Measurements from ENCODE around the gene RTN4IP1.
"Not testable (repeated sequence)": the region's sequence is repeated elsewhere in the genome, so short reads cannot be mapped to it uniquely, and the experiment has no call there.

RTN4IP1 gene

GRCh38 chr6:106563614-106564013, 65.7 kb downstream of the RTN4IP1 start:
- no peak overlapping the region for H3K4me3 ChIP-seq (ENCODE audit: low read length, poor library complexity, severe bottlenecking)
- H3K27me3 ChIP-seq (ENCODE audit: insufficient read depth, low read length, poor library complexity, severe bottlenecking): no peaks in the 10 kb centered on the region
- no peaks in the 10 kb centered on the region for H3F3A ChIP-seq (ENCODE audit: low read depth)
- no peaks in the 10 kb centered on the region for H3K9me3 ChIP-seq (ENCODE audit: insufficient read depth, low read depth, low read length)
- H3K79me2 ChIP-seq (ENCODE audit: insufficient read depth, low read length): no peaks in the 10 kb centered on the region
- no peaks in the 10 kb centered on the region for H4K20me1 ChIP-seq (ENCODE audit: insufficient read depth, low read length, poor library complexity, severe bottlenecking)
- no peaks in the 10 kb centered on the region for H3K4me1 ChIP-seq (ENCODE audit: insufficient read depth, low read length, poor library complexity, severe bottlenecking)
- no peak for TF ChIP-seq CTCF (conservative IDR thresholded peaks at IDR 0.05; ENCODE audit: low read length)
- no peak for TF ChIP-seq EZH2phosphoT487 (IDR thresholded peaks at IDR 0.05; ENCODE audit: borderline replicate concordance)
- peaks cover 34% of the 10 kb centered on the region for H3K36me3 ChIP-seq (ENCODE audit: insufficient read depth, low read length)
- H3K9me2 ChIP-seq (replicated peaks; ENCODE audit: low read depth, low read length): no peaks in the 10 kb centered on the region
- H2AFZ ChIP-seq (ENCODE audit: low read length): no peak overlapping the region
- H3K9ac ChIP-seq (ENCODE audit: low read depth, low read length, poor library complexity, severe bottlenecking): no peak overlapping the region
- H3K4me2 ChIP-seq (ENCODE audit: low read depth, low read length, poor library complexity, severe bottlenecking): no peak overlapping the region

GRCh38 chr6:106561686-106562405, 67.5 kb downstream of the RTN4IP1 start:
- H3K36me3 ChIP-seq (ENCODE audit: insufficient read depth, low read length): peaks cover 32% of the 10 kb centered on the region; the same call in 1 of the 2 replicates
- no peaks in the 10 kb centered on the region for H3K9me2 ChIP-seq (replicated peaks; ENCODE audit: low read depth, low read length)
- H3K4me1 ChIP-seq (ENCODE audit: insufficient read depth, low read length, poor library complexity, severe bottlenecking): no peaks in the 10 kb centered on the region
- no peaks in the 10 kb centered on the region for H4K20me1 ChIP-seq (ENCODE audit: insufficient read depth, low read length, poor library complexity, severe bottlenecking)
- no peaks in the 10 kb centered on the region for H3K27me3 ChIP-seq (ENCODE audit: insufficient read depth, low read length, poor library complexity, severe bottlenecking)
- H2AFZ ChIP-seq (ENCODE audit: low read length): no peak overlapping the region
- H3K4me3 ChIP-seq (ENCODE audit: low read length, poor library complexity, severe bottlenecking): no peak overlapping the region
- no peaks in the 10 kb centered on the region for H3K79me2 ChIP-seq (ENCODE audit: insufficient read depth, low read length)
- H3F3A ChIP-seq (ENCODE audit: low read depth): no peaks in the 10 kb centered on the region
- no peak overlapping the region for H3K9ac ChIP-seq (ENCODE audit: low read depth, low read length, poor library complexity, severe bottlenecking)
- no peak overlapping the region for H3K4me2 ChIP-seq (ENCODE audit: low read depth, low read length, poor library complexity, severe bottlenecking)
- H3K9me3 ChIP-seq (ENCODE audit: insufficient read depth, low read depth, low read length): no peaks in the 10 kb centered on the region
- TF ChIP-seq CTCF (conservative IDR thresholded peaks at IDR 0.05; ENCODE audit: low read length) (no peak), EZH2phosphoT487 (IDR thresholded peaks at IDR 0.05; ENCODE audit: borderline replicate concordance) (no peak)

- H3F3A ChIP-seq (ENCODE audit: low read depth): no peaks in the 10 kb centered on the region
- H3K4me1 ChIP-seq (ENCODE audit: insufficient read depth, low read length, poor library complexity, severe bottlenecking): no peaks in the 10 kb centered on the region
- H3K36me3 ChIP-seq (ENCODE audit: insufficient read depth, low read length): peaks cover 31% of the 10 kb centered on the region; the same call in 1 of the 2 replicates
- H3K9me2 ChIP-seq (replicated peaks; ENCODE audit: low read depth, low read length): no peaks in the 10 kb centered on the region
- TF ChIP-seq EZH2phosphoT487 (IDR thresholded peaks at IDR 0.05; ENCODE audit: borderline replicate concordance) (no peak), CTCF (conservative IDR thresholded peaks at IDR 0.05; ENCODE audit: low read length) (no peak)
- H4K20me1 ChIP-seq (ENCODE audit: insufficient read depth, low read length, poor library complexity, severe bottlenecking): no peaks in the 10 kb centered on the region
- no peaks in the 10 kb centered on the region for H3K79me2 ChIP-seq (ENCODE audit: insufficient read depth, low read length)
- no peak overlapping the region for H3K4me2 ChIP-seq (ENCODE audit: low read depth, low read length, poor library complexity, severe bottlenecking)
- no peak overlapping the region for H2AFZ ChIP-seq (ENCODE audit: low read length)
- H3K9me3 ChIP-seq (ENCODE audit: insufficient read depth, low read depth, low read length): no peaks in the 10 kb centered on the region
- H3K9ac ChIP-seq (ENCODE audit: low read depth, low read length, poor library complexity, severe bottlenecking): no peak overlapping the region
- no peak overlapping the region for H3K4me3 ChIP-seq (ENCODE audit: low read length, poor library complexity, severe bottlenecking)
- no peaks in the 10 kb centered on the region for H3K27me3 ChIP-seq (ENCODE audit: insufficient read depth, low read length, poor library complexity, severe bottlenecking)
These were observed 68.2 kb downstream of the RTN4IP1 start for GRCh38 chr6:106560996-106561685.

- H3F3A ChIP-seq (ENCODE audit: low read depth); H3K9me3 ChIP-seq (ENCODE audit: insufficient read depth, low read depth, low read length); H3K27me3 ChIP-seq (ENCODE audit: insufficient read depth, low read length, poor library complexity, severe bottlenecking); H2AFZ ChIP-seq (ENCODE audit: low read length); H3K4me1 ChIP-seq (ENCODE audit: insufficient read depth, low read length, poor library complexity, severe bottlenecking); H3K4me2 ChIP-seq (ENCODE audit: low read depth, low read length, poor library complexity, severe bottlenecking); H3K9me2 ChIP-seq (replicated peaks; ENCODE audit: low read depth, low read length); H3K4me3 ChIP-seq (ENCODE audit: low read length, poor library complexity, severe bottlenecking); H3K79me2 ChIP-seq (ENCODE audit: insufficient read depth, low read length); H3K9ac ChIP-seq (ENCODE audit: low read depth, low read length, poor library complexity, severe bottlenecking); H4K20me1 ChIP-seq (ENCODE audit: insufficient read depth, low read length, poor library complexity, severe bottlenecking): not testable (repeated sequence)
- H3K36me3 ChIP-seq (ENCODE audit: insufficient read depth, low read length): peaks cover 27% of the 10 kb centered on the region; the same call in 1 of the 2 replicates
These were observed 69.6 kb downstream of the RTN4IP1 start for GRCh38 chr6:106559659-106560058.
